Measurements from ENCODE around the gene PHLPP1. TPM values are rescaled to one million over a fixed set of nuclear protein-coding genes. Genes with fewer than 3 reads are reported as not detected.

Gene PHLPP1
- total and polyA plus RNA-seq, 9 of the 15 experiments (the other 6 are each of a cell fraction or from before 2014, with no cell fraction given), result 0.56 to 9.0 (median 4.5) TPM

- no peak for DNase-seq (ENCODE audit: extremely low read depth in 1 of 4, low spot score in 3 of 4)
- H3K9me1 ChIP-seq (ENCODE audit: control insufficient read depth, insufficient read depth, low read length), result no peaks in the 10 kb centered on the region
- H3K27ac ChIP-seq (ENCODE audit: extremely low read depth, low read depth, low read length), result no peak overlapping the region; the same call in 2 of the 3 replicates
- H3K36me3 ChIP-seq (ENCODE audit: control insufficient read depth, insufficient read depth, low read length), result no peaks in the 10 kb centered on the region
- H3K9ac ChIP-seq (ENCODE audit: insufficient read depth in 1 of 2, low read depth in 2 of 2, low read length in 2 of 2), result no peak overlapping the region
- 53% methylated on average over 8 of the region's 8 CpGs for WGBS (ENCODE audit: insufficient coverage, low coverage, missing lambda C conversion rate)
- CTCF ChIA-PET (ENCODE audit: low intra/inter-chr PET ratio), result interaction anchor here (0.5 kb wide), 1 partner anchor 422 kb away, joined by 3 read pairs; no protein-coding TSS in a partner anchor
- no peak for ATAC-seq
- no peaks in the 10 kb centered on the region for H3K79me2 ChIP-seq (ENCODE audit: control insufficient read depth, insufficient read depth, low read length)
- no peaks in the 10 kb centered on the region for H3K9me3 ChIP-seq (replicated peaks; ENCODE audit: control insufficient read depth, insufficient read depth, low read depth, low read length)
- TF ChIP-seq RBM39 (optimal IDR thresholded peaks at IDR 0.05; ENCODE audit: low read depth, low read length), result no peak
- TF ChIP-seq ZBTB11 (CRISPR knock-in tag; IDR thresholded peaks at IDR 0.05), result peak in 1 of 3 experiments; percentile 42; a peak in 1 of 6 replicates
- no peak for TF ChIP-seq LCOR (CRISPR knock-in tag; IDR thresholded peaks at IDR 0.05)
- TF ChIP-seq SPI1 (IDR thresholded peaks at IDR 0.05; ENCODE audit: borderline replicate concordance, low read depth, low read length), result peak; percentile 69; the same call in 1 of the 2 replicates
- BruUV-seq (replicated peaks), result no TSS peak
- peaks cover 2 to 14% of the 10 kb centered on the region in 2 experiments; a peak in 4 of 5 replicates for H3K4me1 ChIP-seq (replicated peaks in 1 of 2; ENCODE audit: control insufficient read depth in 2 of 2, insufficient read depth in 2 of 2, low read length in 2 of 2)
- FAIRE-seq, result no peak
- POLR2A ChIA-PET, result no interaction called here
- intact Hi-C loops (cut with micrococcal nuclease) (loop anchor here (5.0 kb wide), 1 partner anchor 564 kb away; no protein-coding TSS in a partner anchor), in situ Hi-C loops (cut with MboI) (loop anchor here (25.0 kb wide), 1 partner anchor 804 kb away; the partner anchor contains the start of genes PIGN and RELCH)
- 0 out of 2 replicates have a peak overlapping the region, but pooled peaks have one; percentile 41 for H3K4me2 ChIP-seq (ENCODE audit: insufficient read depth, low read length)
- H4K20me1 ChIP-seq (replicated peaks; ENCODE audit: control insufficient read depth, insufficient read depth, low read length), result no peaks in the 10 kb centered on the region
- peak overlapping the region; percentile 90 for H2AFZ ChIP-seq (ENCODE audit: low read depth, low read length)
- H3K4me3 ChIP-seq, result no peak overlapping the region
- no peaks in the 10 kb centered on the region for H3K27me3 ChIP-seq (ENCODE audit: control insufficient read depth in 2 of 2, insufficient read depth in 2 of 2, low read length in 2 of 2)
These were observed 276.0 kb downstream of the PHLPP1 start for GRCh38 chr18:62991389-62991788.
